Jurkat, Clone E6-1 (cell line): ENCODE data around the gene RPRML.

ENCODE experiments used
- DNase-seq: peaks from one replicate; pipeline ENCODE4 v3.0.0-alpha.2; 2011; ENCODE audit warnings: low read depth, low spot score
- H3K4me3 ChIP-seq: 2 replicates; pipeline ENCODE4 v1.5.1; 2011; ENCODE audit warnings: mild to moderate bottlenecking, low read length, control low read depth, moderate library complexity

Gene RPRML

GRCh38 chr17:46950342-46950996 is 28.6 kb downstream of the RPRML start:
- H3K4me3 ChIP-seq, result no peak overlapping the region
- DNase-seq, result no peak

- H3K4me3 ChIP-seq, result no peak overlapping the region
- no peak for DNase-seq
Observed at GRCh38 chr17:46949291-46950174, 29.5 kb downstream of the RPRML start.

DNA sequence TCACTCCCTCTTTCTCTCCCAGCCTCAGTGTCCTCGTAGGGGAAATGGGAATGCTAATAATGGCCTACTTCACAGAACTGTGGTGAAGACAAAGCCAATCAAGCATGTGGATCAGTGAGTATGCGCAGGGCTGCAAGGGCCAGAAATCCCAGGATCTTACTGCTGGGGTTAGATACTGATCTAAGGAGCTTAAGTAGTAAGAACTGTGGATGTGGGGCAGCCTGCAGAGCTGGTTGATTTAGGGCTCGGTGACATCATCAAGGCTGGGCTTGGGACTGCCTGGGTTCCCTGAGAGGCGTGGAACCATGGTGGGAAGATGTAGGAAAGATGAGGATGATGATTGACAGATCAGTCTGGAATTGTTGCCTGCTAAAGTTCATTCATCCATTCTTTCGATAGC is 30.5 kb downstream of the RPRML start:
- DNase-seq, result no peak

GRCh38 chr17:46947216-46947615 is 31.8 kb downstream of the RPRML start:
- peak; percentile 25 for DNase-seq
- H3K4me3 ChIP-seq, result no peak overlapping the region

More for the DNA sequence above, 30.5 kb downstream of the RPRML start:
- no peak overlapping the region for H3K4me3 ChIP-seq

DNA sequence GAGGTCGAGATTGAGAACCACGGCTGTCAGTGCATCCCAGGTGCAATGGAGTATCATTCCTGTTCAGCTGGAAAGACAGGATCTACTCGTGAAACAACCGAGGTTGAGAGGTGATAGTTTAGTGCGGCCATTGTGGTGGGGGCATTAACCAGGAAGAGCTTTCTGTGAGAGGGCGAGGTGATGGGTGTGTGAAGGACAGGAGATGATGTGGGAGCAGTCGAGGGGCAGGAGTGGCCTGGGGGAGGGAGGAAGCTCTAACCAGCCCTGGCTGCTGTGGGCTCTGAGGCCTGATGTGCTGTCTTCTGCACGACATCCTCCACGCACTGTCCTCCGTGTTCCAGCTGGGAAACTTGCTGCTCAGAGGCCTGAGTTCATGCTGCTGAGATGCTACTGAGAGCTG is 34.1 kb downstream of the RPRML start:
- H3K4me3 ChIP-seq, result no peak overlapping the region
- no peak for DNase-seq

DNA sequence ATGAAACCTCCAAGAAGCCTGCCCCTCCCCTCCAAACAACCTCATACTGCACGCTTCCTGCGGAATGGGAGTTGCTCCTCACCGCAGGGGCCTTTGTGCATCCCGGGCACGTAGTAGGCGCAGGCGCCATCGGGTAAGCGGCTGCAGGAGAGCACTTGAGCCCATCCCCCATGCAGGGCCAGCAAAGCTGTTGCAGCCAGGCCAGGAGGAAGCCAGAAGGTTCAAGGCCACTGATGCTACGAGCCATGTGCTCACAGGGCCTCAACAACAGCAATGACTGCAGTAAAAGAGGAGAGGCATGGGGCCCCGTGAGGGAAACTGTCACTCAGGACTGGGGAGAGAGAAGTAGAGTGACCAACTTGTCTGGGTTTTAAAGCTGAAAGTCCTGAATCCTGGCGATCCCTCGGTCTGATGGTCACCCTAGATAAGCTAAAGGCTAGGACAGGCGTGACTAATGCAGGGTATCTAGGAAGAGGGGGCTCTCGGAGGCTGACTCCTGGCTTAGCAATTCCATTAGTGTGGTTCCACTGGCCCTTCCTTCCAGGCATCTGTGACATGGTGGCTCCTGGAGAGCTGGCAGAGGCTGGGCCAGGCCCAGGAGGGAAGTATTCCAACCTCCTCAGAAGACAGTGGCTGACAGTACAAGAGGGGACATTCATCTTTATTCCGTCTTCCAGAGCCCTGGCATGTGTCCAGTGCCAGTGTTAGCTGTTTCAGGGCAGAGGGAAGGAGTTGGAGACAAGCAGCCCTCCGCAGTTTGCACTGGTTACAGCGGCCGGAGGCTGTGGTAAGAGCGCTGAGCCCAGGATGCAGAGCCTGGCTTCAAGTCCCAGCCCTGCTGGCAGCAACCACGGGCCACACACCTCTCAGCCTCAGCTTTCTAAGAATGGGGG is 35.3 kb downstream of the RPRML start:
- H3K4me3 ChIP-seq, result no peak overlapping the region
- no peak for DNase-seq

GRCh38 chr17:46943218-46943500 is 35.9 kb downstream of the RPRML start:
- no peak for DNase-seq

GRCh38 chr17:46942441-46943217 is 36.4 kb downstream of the RPRML start:
- DNase-seq, result peak; percentile 32

More at GRCh38 chr17:46943218-46943500, 35.9 kb downstream of the RPRML start:
- H3K4me3 ChIP-seq, result no peak overlapping the region

GRCh38 chr17:46940692-46941404 is 38.2 kb downstream of the RPRML start:
- DNase-seq, result peak; percentile 57
- H3K4me3 ChIP-seq, result no peak overlapping the region

More at GRCh38 chr17:46942441-46943217, 36.4 kb downstream of the RPRML start:
- no peak overlapping the region for H3K4me3 ChIP-seq

DNA sequence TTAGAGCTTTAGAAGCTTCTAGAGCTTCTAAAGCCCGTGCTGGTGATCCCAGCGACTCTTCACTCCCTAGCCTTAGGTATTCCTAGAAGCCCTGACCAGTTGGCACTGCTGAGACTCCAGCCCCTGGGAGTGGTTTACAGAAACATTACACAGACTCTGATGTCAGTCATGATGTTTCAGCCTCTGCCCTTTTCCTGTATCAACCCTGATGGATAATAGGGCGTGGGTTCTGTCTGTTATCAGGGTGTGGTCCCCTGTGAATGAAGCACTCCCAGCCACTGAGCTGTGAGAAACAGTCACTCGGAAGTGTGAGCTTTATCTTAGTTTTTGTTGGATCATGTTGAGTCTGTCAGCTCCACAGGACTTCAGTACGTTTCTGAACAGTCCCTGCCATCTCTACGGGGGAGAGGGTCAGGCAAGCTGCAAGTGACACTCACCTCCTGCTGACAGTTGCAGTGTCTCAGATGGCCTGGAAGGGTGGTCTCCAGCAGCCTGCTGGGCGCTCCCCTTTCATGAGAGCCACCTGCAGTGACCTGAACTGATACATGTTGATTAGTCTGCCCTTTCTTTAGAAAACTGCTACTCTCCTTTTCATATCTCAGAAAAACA is 43.3 kb downstream of the RPRML start:
- H3K4me3 ChIP-seq, result no peak overlapping the region
- DNase-seq, result no peak

DNA sequence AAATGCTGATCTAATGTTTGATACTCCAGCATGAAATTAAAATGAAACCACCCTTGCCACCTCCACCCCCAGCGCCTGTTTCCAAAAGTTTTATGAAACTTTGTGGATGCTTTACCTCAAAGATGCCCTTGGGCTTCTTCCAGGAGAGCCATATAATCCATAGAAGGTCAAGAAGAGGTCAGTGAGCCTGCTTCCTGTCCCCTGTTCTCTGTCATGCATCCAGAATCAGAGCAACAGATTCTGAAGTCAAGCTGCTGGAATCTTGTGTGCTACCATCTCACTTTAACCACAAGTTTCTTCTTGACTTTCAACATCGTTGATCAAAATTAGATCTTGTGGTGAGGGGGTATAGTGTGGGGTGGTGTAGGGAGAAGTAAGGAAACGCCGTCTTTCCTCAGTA is 47.5 kb downstream of the RPRML start:
- DNase-seq, result no peak
- H3K4me3 ChIP-seq, result no peak overlapping the region

DNA sequence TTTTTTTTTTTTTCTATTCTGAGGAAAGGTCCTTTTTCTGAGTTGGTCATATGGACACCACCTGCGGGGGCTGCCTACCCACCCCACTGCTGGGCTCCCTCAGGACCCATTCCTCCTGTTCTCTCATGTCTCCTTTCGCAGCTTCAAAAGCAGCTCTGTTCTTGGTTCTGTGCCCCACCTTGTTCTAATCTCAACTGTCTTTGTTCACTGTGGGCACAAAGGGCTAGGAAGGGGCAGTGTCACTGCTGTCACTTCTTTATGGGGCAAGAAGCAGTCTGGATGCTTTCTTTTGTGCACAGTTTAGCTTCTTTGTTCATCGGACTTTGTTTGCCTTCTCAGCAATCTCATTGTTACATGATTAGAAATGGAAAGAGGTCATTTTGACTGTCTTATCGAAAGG is 49.0 kb downstream of the RPRML start:
- H3K4me3 ChIP-seq, result no peak overlapping the region

DNA sequence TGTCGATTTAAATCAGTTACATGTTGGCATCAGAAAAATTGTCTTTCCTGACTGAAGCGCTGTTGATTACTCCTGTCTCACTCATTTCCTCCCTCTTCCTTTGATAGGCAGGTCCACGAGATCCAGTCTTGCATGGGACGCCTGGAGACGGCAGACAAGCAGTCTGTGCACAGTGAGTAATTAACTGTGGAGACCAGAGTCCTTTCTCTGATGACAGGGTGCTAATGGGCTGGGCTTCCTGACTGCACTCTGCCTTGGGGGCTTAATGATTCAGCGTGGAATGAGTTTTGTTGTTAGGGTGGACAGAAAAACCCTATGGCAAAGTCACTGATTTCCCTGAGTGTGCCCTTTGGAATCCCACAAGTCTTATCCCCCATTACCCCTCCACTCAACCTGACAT is 49.6 kb downstream of the RPRML start:
- DNase-seq, result no peak
- H3K4me3 ChIP-seq, result no peak overlapping the region

More for the DNA sequence above, 49.0 kb downstream of the RPRML start:
- DNase-seq, result no peak

- DNase-seq, result no peak
Observed at GRCh38 chr17:46928467-46929261, 50.4 kb downstream of the RPRML start.

More at GRCh38 chr17:46928467-46929261, 50.4 kb downstream of the RPRML start:
- H3K4me3 ChIP-seq, result no peak overlapping the region
